ENCODE data around the gene UBALD2. TPM values are rescaled to one million over a fixed set of nuclear protein-coding genes. Genes with fewer than 3 reads are reported as not detected.
"Not testable (repeated sequence)": the region's sequence is repeated elsewhere in the genome, so short reads cannot be mapped to it uniquely, and the experiment has no call there.

UBALD2 gene
- total RNA-seq, 6 donors from 2014 or later = 8.4 to 74.9 (median 26.8) TPM

DNA sequence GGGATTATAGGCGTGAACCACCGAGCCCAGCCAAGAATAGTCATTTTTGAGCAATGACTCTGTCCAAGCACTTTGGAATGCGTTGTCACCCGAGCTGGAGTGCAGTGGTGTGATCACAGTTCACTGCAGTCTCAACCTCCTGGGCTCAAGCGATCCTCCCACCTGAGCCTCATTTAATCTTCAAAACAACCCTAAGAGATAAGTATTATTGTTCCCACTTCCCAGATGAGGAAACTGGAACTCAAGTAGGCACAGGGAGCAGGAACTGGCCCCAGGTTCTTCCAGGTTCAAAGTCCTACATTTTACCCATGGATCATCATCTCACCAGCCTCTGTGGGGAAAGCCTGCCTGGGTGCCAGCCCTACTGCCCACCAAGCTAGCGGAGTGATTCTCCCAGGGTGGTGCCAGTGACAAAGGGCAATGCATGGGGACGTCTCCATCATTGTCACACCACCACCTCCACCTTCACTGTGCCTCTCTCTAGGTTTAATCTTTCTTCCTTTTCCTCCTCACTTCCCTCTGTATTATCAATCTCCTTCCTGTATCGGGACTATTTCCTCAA, 13.6 kb upstream of the UBALD2 start:
- Histone ChIP-seq H3K9me3 (no peaks in the 10 kb centered on the region), H3K4me3 (no peak overlapping the region), H3K4me1 (peaks cover 22 to 36% (median 23%) of the 10 kb centered on the region in 4 donors), H3K27ac (peak overlapping the region; percentile 72 to 86 (median 84)), H3K36me3 (no peaks in the 10 kb centered on the region), H3K27me3 (no peaks in the 10 kb centered on the region)
- ATAC-seq (ENCODE audit: low FRiP score in 2 of 2) (peak in 1 of 2 donors; percentile 10), DNase-seq (no peak)
- TF ChIP-seq POLR2AphosphoS5 (IDR thresholded peaks at IDR 0.05) (no peak), POLR2A (IDR thresholded peaks at IDR 0.05) (no peak), EP300 (IDR thresholded peaks at IDR 0.05) (no peak)
- TF ChIP-seq, protein P1, sequence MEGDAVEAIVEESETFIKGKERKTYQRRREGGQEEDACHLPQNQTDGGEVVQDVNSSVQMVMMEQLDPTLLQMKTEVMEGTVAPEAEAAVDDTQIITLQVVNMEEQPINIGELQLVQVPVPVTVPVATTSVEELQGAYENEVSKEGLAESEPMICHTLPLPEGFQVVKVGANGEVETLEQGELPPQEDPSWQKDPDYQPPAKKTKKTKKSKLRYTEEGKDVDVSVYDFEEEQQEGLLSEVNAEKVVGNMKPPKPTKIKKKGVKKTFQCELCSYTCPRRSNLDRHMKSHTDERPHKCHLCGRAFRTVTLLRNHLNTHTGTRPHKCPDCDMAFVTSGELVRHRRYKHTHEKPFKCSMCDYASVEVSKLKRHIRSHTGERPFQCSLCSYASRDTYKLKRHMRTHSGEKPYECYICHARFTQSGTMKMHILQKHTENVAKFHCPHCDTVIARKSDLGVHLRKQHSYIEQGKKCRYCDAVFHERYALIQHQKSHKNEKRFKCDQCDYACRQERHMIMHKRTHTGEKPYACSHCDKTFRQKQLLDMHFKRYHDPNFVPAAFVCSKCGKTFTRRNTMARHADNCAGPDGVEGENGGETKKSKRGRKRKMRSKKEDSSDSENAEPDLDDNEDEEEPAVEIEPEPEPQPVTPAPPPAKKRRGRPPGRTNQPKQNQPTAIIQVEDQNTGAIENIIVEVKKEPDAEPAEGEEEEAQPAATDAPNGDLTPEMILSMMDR (IDR thresholded peaks at IDR 0.05) = no peak
- WGBS, 2 donors = 85% methylated on average over 8 of the region's 8 CpGs

GRCh38 chr17:76252040-76252954, 12.9 kb upstream of the UBALD2 start:
- Histone ChIP-seq H3K4me3 (no peak overlapping the region), H3K27ac (peak overlapping the region; percentile 72 to 86 (median 84)), H3K4me1 (peaks cover 19 to 33% (median 22%) of the 10 kb centered on the region in 4 donors), H3K9me3 (no peaks in the 10 kb centered on the region), H3K27me3 (no peaks in the 10 kb centered on the region), H3K36me3 (no peaks in the 10 kb centered on the region)
- DNase-seq (peak in 1 of 2 donors; percentile 87), ATAC-seq (ENCODE audit: low FRiP score in 2 of 2) (peak; percentile 91 to 92)
- 24 to 32% methylated on average over 11 of the region's 11 CpGs for WGBS, 2 donors
- peak in 1 of 4 donors; percentile 62 for TF ChIP-seq POLR2A (IDR thresholded peaks at IDR 0.05)
- TF ChIP-seq EP300 (IDR thresholded peaks at IDR 0.05) = peak in 3 of 4 donors; percentile 33 to 64 (median 63)
- TF ChIP-seq, protein P1 (IDR thresholded peaks at IDR 0.05) = peak in 1 of 6 experiments; percentile 7
- peak; percentile 86 to 95 for TF ChIP-seq POLR2AphosphoS5 (IDR thresholded peaks at IDR 0.05)

DNA sequence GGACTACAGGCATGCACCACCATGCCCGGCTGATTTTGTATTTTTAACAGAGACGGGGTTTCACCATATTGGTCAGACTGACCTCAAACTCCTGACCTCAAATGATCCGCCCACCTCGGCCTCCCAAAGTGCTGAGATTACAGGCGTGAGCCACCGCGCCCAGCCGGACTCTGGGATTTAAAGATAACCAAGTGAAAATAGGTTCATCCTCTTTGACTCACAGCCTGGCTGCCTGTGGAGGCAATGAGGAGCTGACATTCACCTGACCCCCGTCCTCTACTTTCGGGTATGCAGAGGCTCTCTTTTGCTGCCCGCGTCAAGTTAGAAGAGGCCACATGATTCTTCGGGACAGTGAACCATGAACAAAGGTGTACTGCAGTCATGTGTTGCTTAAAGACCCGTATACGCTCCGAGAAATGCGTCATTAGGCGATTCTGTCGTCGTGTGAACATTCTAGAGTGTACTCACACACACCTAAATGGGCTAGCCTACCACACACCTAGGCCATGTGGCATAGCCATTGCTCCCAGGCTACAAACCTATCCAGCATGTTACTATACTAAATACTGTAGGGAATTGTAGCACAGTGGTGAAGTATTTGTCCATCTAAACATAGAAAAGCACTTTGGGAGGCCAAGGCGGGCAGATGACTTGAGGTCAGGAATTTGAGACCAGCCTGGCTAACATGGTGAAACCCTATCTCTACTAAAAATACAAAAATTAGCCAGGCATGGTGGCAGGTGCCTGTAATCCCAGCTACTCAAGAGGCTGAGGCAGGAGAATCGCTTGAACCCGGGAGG, 12.0 kb upstream of the UBALD2 start:
- H3K9me3 ChIP-seq, H3K36me3 ChIP-seq, DNase-seq, H3K27me3 ChIP-seq, H3K4me3 ChIP-seq: not testable (repeated sequence)
- peak in 1 of 2 donors; percentile 14 for ATAC-seq (ENCODE audit: low FRiP score in 2 of 2)
- 85 to 93% methylated on average over 23 of the region's 23 CpGs for WGBS, 2 donors
- H3K27ac ChIP-seq = peak overlapping the region; percentile 72 to 86 (median 84)
- H3K4me1 ChIP-seq = peaks cover 19 to 29% (median 22%) of the 10 kb centered on the region in 4 donors

GRCh38 chr17:76253841-76254240, 11.3 kb upstream of the UBALD2 start:
- no peak overlapping the region for H3K4me3 ChIP-seq
- DNase-seq = no peak
- peak overlapping the region in 1 of 4 donors; percentile 85 for H3K27ac ChIP-seq
- H3K27me3 ChIP-seq = no peaks in the 10 kb centered on the region
- H3K36me3 ChIP-seq = no peaks in the 10 kb centered on the region
- 83 to 84% methylated on average over 7 of the region's 7 CpGs for WGBS, 2 donors
- TF ChIP-seq POLR2AphosphoS5 (IDR thresholded peaks at IDR 0.05) (no peak), POLR2A (IDR thresholded peaks at IDR 0.05) (no peak), EP300 (IDR thresholded peaks at IDR 0.05) (no peak)
- TF ChIP-seq, protein P1 (IDR thresholded peaks at IDR 0.05) = no peak
- ATAC-seq (ENCODE audit: low FRiP score in 2 of 2) = no peak
- H3K9me3 ChIP-seq = no peaks in the 10 kb centered on the region
- H3K4me1 ChIP-seq = peaks cover 19 to 29% (median 23%) of the 10 kb centered on the region in 4 donors

DNA sequence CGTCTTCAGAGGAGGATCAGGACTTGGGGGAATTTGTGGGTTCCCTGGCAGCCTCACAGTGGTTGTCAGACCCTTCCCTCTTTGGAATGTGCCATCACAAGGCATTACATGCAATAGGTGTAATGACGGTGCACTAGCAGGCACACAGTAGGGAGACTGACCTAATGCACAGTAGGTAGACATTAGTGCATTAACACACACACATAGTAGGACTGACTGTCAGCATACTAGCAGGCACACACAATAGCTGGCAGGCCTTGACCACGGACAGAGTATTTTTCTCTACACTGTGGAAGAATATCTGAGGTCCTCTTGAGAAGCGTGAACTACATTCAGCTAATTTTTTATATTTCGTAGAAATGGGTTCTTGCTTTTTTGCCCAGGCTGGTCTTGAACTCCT, 10.9 kb upstream of the UBALD2 start:
- WGBS, 2 donors = 92 to 94% methylated on average over 5 of the region's 5 CpGs
- no peak for ATAC-seq (ENCODE audit: low FRiP score in 2 of 2)
- Histone ChIP-seq H3K27me3 (no peaks in the 10 kb centered on the region), H3K36me3 (no peaks in the 10 kb centered on the region), H3K4me1 (peaks cover 19 to 29% (median 24%) of the 10 kb centered on the region in 4 donors), H3K4me3 (no peak overlapping the region), H3K9me3 (no peaks in the 10 kb centered on the region), H3K27ac (no peak overlapping the region)
- TF ChIP-seq POLR2AphosphoS5 (IDR thresholded peaks at IDR 0.05) (no peak), EP300 (IDR thresholded peaks at IDR 0.05) (no peak), POLR2A (IDR thresholded peaks at IDR 0.05) (no peak)
- TF ChIP-seq, protein P1 (IDR thresholded peaks at IDR 0.05) = no peak
- no peak for DNase-seq
